H7 (cell line): ENCODE data around the gene SPG7. TPM values are rescaled to one million over a fixed set of nuclear protein-coding genes. Genes with fewer than 3 reads are reported as not detected.
A peak's percentile ranks its signal among the peaks of the same experiment; 100 is the strongest.
"Not testable (repeated sequence)": the region's sequence is repeated elsewhere in the genome, so short reads cannot be mapped to it uniquely, and the experiment has no call there.

Experiments used
- DNase-seq: peaks from one replicate; pipeline ENCODE4 v3.0.0; 2012
- H3K27me3 ChIP-seq: 2 replicates; pipeline ENCODE4 v1.6.0; 2011; ENCODE audit warnings: mild to moderate bottlenecking, low read length; ENCODE audit not compliant: control insufficient read depth, insufficient read depth
- H3K36me3 ChIP-seq: replicated peaks from 2 replicates; pipeline ENCODE4 v1.5.1; 2011; ENCODE audit warnings: low read length; ENCODE audit not compliant: control insufficient read depth, insufficient read depth
- H3K4me3 ChIP-seq: 2 replicates; pipeline ENCODE4 v1.5.1; 2011; ENCODE audit warnings: low read depth, mild to moderate bottlenecking, control low read depth, low read length, moderate library complexity; ENCODE audit not compliant: insufficient read depth
- total RNA-seq: library from RNA; depleted of rRNA; stranded (reverse); fragments of >200 nt; shearing (Covaris generic); gene quantifications from 2 replicates; pipeline ENCODE4 v1.2.3, GENCODE V29; 2014; rRNA removed

SPG7 gene
- 120 and 161 TPM in 2 replicates for total RNA-seq

DNA sequence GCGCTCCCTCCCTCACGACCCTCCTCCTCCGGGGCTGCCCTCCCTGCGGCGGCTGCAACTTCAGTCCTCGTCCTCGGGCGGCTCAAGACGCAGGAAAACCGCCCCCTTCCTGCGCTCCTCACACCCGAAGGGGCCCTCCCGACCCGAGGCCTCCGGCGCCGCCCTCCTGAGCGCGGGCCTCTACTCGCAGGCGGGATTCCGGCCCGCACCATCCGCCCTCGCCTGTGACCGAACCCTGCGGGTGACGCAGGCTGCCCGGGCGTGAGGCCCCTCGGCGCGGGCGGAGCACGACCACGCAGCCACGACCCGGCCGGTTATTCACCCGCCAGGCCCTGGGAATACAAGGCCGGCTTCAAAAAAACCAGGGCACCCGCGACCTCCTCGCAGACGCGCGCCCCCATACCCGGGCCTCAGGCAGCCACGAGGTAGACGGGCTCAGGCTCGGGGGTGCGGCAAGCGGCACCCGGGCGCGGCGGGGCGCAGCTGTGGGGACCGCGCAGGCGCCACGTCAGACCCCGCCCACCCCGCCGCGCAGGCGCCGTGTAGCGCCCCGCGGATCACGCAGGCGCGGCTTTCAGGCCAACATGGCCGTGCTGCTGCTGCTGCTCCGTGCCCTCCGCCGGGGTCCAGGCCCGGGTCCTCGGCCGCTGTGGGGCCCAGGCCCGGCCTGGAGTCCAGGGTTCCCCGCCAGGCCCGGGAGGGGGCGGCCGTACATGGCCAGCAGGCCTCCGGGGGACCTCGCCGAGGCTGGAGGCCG lies at the start of gene SPG7:
TSS of gene SPG7 (plus strand) at position 570 of the 757 bp plus-strand sequence. CDS start at position 585, 15 bp downstream.
- Histone ChIP-seq H3K36me3 (peaks cover 16% of the 10 kb centered on the region), H3K27me3 (peaks cover 6% of the 10 kb centered on the region; the same call in 1 of the 2 replicates), H3K4me3 (peak within 1 kb of the TSS; percentile 90)
- peak; percentile 99 for DNase-seq

DNA sequence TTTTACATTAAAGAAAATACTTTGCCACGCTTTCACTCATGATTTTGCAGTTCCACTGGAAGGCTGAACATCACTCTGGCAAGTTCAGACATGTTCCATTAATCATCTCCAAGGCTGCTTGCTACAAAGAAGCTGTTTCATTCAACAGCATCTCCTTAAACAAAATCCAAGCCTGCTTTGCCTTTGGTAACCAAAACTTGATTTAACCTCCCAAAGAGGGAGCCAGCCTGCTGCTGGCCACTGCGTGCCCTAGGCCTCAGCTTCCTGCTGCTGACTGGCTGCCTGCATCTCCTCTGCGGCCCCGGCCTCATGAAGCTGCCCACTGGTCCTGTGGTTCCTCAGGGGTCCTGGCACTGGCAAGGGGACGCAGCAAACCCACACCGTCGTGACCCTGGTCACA lies 49.7 kb upstream of the SPG7 start:
- H3K4me3 ChIP-seq = no peak overlapping the region
- no peaks in the 10 kb centered on the region; the same call in 1 of the 2 replicates for H3K36me3 ChIP-seq
- DNase-seq = peak; percentile 58
- H3K27me3 ChIP-seq = no peaks in the 10 kb centered on the region

DNA sequence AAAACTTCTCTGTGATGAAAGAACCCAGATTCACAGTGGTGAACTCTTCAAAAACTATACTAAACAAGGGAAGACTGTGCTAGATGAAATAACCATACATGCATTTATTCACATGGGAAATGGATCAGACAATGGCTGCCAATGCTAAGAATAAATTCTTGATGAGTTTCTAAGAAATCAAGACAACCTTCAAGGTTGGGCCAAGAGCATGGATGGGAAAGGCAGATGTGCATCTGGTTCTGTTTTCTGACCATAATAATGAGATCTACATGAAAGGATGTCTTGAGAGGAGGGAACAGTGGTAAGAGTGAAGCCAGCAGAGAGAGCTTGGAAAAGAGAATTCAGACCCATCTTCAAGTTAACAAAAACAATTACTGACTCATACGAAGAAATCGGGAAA lies 49.2 kb upstream of the SPG7 start:
- Histone ChIP-seq H3K27me3 (no peaks in the 10 kb centered on the region), H3K4me3 (no peak overlapping the region), H3K36me3 (no peaks in the 10 kb centered on the region; the same call in 1 of the 2 replicates)
- DNase-seq = no peak

DNA sequence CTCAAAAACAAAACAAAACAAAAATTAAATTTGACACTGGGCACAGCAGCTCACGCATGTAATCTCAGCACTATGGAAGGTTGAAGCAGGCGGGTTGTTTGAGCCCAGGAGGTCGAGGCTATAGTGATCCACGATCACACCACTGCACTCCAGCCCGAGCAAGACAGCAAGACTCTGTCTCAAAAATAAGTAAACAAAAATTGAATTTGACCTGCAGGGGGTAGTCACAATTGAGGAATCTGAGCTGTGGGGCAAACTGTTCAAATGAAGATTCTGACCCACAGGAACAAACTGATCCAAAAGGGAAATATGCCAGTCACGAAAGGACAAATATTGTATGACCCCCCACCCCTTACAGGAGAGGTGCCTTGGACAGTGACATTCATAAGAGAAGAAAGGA lies 47.6 kb upstream of the SPG7 start:
- no peak for DNase-seq
- Histone ChIP-seq H3K27me3 (no peaks in the 10 kb centered on the region), H3K4me3 (no peak overlapping the region), H3K36me3 (no peaks in the 10 kb centered on the region; the same call in 1 of the 2 replicates)

DNA sequence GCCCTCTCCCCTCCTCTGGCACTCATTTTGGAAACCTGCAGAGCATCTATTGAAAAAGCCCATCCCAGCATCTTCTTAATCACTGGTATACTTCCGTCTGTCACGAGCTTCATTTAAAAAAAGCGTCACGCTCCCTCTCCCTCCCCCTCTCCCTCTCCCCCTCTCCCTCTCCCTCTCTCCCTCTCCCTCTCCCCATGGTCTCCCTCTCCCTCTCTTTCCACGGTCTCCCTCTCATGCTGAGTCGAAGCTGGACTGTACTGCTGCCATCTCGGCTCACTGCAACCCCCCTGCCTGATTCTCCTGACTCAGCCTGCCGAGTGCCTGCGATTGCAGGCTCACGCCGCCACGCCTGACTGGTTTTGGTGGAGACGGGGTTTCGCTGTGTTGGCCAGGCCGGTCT lies 46.3 kb upstream of the SPG7 start:
- not testable (repeated sequence) for H3K27me3 ChIP-seq, DNase-seq, H3K4me3 ChIP-seq, H3K36me3 ChIP-seq

DNA sequence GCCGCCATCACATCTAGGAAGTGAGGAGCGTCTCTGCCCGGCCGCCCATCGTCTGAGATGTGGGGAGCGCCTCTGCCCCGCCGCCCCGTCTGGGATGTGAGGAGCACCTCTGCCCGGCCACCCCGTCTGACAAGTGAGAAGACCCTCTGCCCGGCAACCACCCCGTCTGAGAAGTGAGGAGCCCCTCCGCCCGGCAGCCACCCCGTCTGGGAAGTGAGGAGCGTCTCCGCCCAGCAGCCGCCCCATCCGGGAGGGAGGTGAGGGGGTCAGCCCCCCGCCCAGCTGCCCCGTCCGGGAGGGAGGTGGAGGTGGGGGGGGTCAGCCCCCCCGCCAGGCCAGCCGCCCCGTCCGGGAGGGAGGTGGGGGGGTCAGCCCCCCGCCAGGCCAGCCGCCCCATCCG lies 45.6 kb upstream of the SPG7 start:
- not testable (repeated sequence) for H3K4me3 ChIP-seq, H3K27me3 ChIP-seq, DNase-seq, H3K36me3 ChIP-seq

DNA sequence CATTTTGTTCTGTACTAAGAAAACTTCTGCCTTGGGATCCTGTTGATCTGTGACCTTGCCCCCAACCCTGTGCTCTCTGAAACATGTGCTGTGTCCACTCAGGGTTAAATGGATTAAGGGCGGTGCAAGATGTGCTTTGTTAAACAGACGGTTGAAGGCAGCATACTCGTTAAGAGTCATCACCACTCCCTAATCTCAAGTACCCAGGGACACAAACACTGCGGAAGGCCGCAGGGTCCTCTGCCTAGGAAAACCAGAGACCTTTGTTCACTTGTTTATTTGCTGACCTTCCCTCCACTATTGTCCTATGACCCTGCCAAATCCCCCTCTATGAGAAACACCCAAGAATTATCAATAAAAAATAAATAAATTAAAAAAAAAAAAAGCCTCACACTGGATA lies 44.9 kb upstream of the SPG7 start:
- H3K36me3 ChIP-seq, H3K27me3 ChIP-seq, H3K4me3 ChIP-seq, DNase-seq: not testable (repeated sequence)

DNA sequence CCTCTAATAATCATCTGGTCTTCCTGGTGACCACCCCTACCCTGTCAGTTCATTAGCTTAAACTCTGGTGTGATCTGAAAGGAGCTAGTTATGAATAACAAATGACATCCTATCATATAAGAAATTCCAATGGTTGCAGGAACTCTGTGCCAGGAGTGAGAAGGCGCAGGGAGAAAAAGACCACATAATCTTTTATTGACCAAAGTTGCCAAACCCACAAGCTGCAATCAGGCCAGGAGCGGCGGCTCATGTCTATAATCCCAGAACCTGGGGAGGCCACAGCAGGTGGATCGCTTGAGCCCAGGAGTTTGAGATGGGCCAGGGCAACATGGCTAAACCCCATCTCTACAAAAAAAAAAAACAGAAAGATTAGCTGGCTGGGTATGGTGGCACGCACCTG lies 41.3 kb upstream of the SPG7 start:
- H3K4me3 ChIP-seq = no peak overlapping the region
- no peaks in the 10 kb centered on the region for H3K36me3 ChIP-seq

DNA sequence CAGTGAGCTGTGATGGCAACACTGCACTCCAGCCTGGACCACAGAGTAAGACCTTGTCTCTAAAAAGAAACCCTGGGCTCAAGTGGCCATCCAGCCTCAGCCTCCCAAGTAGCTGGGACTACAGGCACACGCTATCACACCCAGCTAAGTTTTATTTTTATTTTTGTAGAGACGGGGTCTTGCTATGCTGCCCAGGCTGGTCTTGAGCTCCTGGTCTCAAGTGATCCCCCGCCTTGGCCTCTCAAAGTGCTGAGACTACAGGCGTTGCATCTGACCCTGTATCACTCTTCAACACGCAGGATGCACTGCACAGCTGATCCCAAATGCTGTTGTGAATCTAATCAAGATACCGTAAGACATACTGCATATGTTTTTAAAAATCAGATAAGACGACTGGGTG lies 40.8 kb upstream of the SPG7 start:
- no peak overlapping the region for H3K4me3 ChIP-seq
- no peaks in the 10 kb centered on the region for H3K27me3 ChIP-seq
- no peaks in the 10 kb centered on the region for H3K36me3 ChIP-seq
- no peak for DNase-seq

More for the DNA sequence above, 41.3 kb upstream of the SPG7 start:
- DNase-seq = no peak
- no peaks in the 10 kb centered on the region for H3K27me3 ChIP-seq

DNA sequence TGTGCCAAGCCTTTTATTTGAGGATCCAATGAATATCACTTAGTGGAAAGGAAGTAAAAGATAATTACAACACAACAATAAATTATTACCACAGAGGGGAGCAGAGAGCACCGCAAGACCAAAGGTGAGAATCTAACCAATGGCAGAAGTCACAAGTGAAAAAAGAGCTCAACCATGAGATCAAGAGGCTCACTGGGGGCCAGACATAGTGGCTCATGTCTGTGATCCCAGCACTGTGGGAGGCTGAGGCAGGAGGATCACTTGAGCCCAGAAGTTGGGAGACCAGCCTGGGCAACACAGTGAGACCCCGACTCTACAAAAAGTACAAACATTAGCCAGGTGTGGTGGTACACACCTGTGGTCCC lies 35.5 kb upstream of the SPG7 start:
- DNase-seq = no peak
- Histone ChIP-seq H3K4me3 (no peak overlapping the region), H3K27me3 (no peaks in the 10 kb centered on the region), H3K36me3 (no peaks in the 10 kb centered on the region)

DNA sequence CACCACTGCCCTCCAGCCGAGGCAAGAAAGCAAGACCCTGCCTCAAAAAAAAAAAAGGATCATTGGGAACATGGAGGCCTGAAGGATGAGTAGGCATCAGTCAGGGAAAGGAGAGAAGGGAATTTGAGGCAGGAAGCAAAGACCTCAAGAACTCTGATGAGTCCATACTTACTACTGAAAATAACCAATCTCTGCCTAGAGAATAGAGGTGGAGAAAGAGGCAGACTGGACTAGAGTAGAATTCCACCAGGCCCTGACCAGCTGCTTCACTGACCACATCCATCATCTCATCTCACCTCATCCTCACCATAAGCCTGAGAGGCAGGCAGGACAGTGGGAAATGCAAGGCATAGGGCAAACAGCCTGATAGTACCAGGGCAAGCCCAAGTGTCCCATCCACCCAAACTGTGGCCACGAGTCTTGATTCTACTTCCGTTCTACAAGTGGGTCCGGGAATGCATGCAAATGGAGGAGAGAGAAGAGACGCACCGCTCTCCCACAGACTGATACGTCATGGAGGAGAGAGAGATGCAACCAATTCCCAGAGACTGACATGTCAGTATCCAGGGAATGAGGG lies 35.0 kb upstream of the SPG7 start:
- Histone ChIP-seq H3K4me3 (no peak overlapping the region), H3K27me3 (no peaks in the 10 kb centered on the region), H3K36me3 (no peaks in the 10 kb centered on the region)
- DNase-seq = no peak

DNA sequence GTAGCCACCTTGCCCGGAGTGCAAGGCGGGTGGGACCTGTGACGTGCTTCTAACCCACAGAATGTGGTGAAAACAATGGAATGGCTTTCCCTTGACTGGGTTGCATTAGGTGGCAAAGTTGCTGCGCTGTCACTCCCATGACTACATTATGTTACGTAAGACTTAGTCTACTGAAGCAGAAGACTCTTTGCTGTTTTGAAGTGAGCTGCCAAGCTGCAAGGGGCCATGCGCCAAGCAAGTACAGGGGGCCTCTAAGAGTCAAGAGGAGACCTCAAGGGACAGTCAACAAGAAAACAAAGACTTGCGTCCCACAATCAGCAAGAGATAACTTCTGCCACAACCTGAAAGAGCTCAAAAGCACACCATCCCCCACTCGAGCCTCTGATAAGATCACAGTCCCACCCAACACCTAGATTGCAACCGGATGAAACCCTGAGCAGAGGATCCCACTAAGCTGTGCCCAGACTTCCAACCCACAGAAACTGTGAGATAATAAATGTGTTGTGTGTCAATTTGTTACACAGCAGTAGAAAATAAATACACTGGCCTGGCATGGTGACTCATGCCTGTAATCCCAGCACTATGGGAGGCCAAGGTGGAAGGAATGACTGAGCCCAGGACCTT lies 34.3 kb upstream of the SPG7 start:
- no peak overlapping the region for H3K4me3 ChIP-seq
- no peaks in the 10 kb centered on the region for H3K36me3 ChIP-seq
- no peaks in the 10 kb centered on the region for H3K27me3 ChIP-seq
- DNase-seq = no peak

DNA sequence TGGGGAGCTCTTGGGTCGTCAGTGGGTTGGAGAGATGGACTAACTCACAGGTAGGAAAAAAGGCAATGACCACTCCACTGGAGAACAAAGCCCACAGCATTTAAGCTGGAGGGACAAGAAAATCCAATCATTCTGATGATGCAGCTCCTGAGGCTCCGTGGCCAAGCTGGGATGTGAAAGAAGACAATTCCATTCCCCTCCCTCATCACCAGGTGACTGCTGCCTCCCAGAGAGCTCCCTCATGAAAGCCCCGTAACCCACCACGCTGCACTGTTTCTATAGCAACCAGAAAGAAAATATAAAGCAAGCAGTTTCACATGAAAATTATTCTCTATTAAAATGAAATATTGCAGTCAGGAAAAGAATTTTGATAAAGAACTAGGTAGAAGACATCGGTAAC lies 33.1 kb upstream of the SPG7 start:
- H3K27me3 ChIP-seq = no peaks in the 10 kb centered on the region
- DNase-seq = peak; percentile 61
- no peak overlapping the region for H3K4me3 ChIP-seq
- no peaks in the 10 kb centered on the region for H3K36me3 ChIP-seq

DNA sequence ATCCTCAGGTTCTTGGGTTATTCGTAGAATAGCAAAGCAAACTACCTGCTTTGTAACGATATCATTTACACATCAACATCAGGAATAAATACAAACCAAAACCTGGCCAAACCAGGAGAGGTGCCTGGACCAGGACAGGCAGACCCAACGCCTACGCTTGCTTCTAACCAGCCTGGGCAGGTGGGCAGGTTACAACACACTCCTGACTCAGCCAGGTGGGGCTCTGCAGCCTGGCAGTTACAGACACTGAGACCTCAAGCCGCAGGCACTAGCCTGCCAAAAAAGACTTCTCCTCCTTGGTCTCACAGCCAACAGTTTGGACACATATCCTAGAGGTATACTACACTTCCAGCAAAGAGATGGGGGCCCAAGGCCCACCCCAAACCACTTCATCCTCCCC lies 31.8 kb upstream of the SPG7 start:
- Histone ChIP-seq H3K27me3 (no peaks in the 10 kb centered on the region), H3K4me3 (no peak overlapping the region), H3K36me3 (no peaks in the 10 kb centered on the region; the same call in 1 of the 2 replicates)
- DNase-seq = peak; percentile 54

DNA sequence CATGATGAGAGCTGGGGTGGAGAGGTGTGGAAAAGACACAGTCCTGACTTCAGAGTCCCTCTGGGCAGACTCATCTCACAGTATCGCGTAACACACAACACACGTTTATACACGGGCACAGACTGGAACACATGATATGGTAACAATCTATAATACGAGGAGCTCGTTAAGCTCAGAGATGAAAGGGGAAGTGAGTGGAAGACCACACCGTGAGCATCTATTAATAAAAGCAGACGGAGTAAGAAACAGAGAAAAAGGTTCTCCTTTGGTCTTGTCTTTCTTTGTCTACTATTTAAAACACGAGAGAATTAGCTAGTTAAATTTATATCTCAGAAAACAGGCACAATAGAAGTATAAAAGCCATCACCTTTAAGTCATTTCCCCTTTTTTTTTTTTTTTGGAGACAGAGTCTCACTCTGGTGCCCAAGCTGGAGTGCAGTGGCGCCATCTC lies 31.4 kb upstream of the SPG7 start:
- no peak for DNase-seq
- Histone ChIP-seq H3K27me3 (no peaks in the 10 kb centered on the region), H3K4me3 (no peak overlapping the region), H3K36me3 (no peaks in the 10 kb centered on the region; the same call in 1 of the 2 replicates)
